ENCODE results near the gene PIR. TPM values are rescaled to one million over a fixed set of nuclear protein-coding genes. Genes with fewer than 3 reads are reported as not detected.

Gene PIR
- total RNA-seq, 4 donors from 2014 or later, result 4.4 to 24.4 (median 14.7) TPM

- Histone ChIP-seq H3K9me3 (no peaks in the 10 kb centered on the region), H3K27ac (no peak overlapping the region), H3K36me3 (no peaks in the 10 kb centered on the region), H3K27me3 (no peaks in the 10 kb centered on the region), H3K4me1 (no peaks in the 10 kb centered on the region), H3K4me3 (no peak overlapping the region)
- no peak for TF ChIP-seq POLR2AphosphoS5 (IDR thresholded peaks at IDR 0.05)
- no peak for DNase-seq (ENCODE audit: low spot score in 2 of 2)
- 79% methylated on average over 10 of the region's 10 CpGs for WGBS
These were observed 76.8 kb downstream of the PIR start for GRCh38 chrX:15416133-15416993.

DNA sequence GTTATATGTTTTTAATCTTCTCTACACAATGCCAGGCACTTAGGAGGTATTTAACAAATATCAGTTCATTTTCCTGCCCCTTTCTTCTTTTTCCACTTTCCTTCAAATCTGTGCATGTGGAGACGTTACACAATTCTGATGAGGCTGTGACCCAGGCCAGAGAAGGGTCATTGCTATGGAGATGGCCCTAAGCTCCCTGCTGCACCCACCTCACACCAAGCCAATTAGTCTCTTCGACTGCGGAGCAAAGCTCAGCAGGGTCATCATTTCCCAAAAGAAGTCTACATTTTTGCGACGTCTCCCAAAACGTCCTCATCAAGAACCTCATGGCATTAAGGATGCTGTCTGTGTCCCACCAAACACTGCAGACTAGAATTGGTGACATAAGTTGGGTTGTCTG lies 80.0 kb downstream of the PIR start:
- no peak for TF ChIP-seq POLR2A (IDR thresholded peaks at IDR 0.05)
- TF ChIP-seq POLR2AphosphoS5 (IDR thresholded peaks at IDR 0.05), result no peak
- TF ChIP-seq EP300 (IDR thresholded peaks at IDR 0.05), result no peak
- TF ChIP-seq CTCF (IDR thresholded peaks at IDR 0.05), result no peak
- Histone ChIP-seq H3K4me1 (no peaks in the 10 kb centered on the region), H3K27me3 (no peaks in the 10 kb centered on the region), H3K9me3 (no peaks in the 10 kb centered on the region), H3K4me3 (no peak overlapping the region), H3K36me3 (no peaks in the 10 kb centered on the region), H3K27ac (no peak overlapping the region)
- DNase-seq (ENCODE audit: low spot score in 2 of 2), result no peak
- 78% methylated on average over 6 of the region's 6 CpGs for WGBS

- H3K36me3 ChIP-seq, result no peaks in the 10 kb centered on the region
- no peaks in the 10 kb centered on the region for H3K27me3 ChIP-seq
- WGBS, result 52% methylated on average over 2 of the region's 2 CpGs
- no peak overlapping the region for H3K4me3 ChIP-seq
- TF ChIP-seq CTCF (IDR thresholded peaks at IDR 0.05), result no peak
- no peak for TF ChIP-seq POLR2AphosphoS5 (IDR thresholded peaks at IDR 0.05)
- no peak for TF ChIP-seq EP300 (IDR thresholded peaks at IDR 0.05)
- no peak for TF ChIP-seq POLR2A (IDR thresholded peaks at IDR 0.05)
- peaks cover under 1% of the 10 kb centered on the region for H3K4me1 ChIP-seq
- DNase-seq (ENCODE audit: low spot score in 2 of 2), result no peak
- H3K27ac ChIP-seq, result no peak overlapping the region
- no peaks in the 10 kb centered on the region for H3K9me3 ChIP-seq
These were observed 82.2 kb downstream of the PIR start for GRCh38 chrX:15410947-15411346.

- Histone ChIP-seq H3K4me1 (peaks cover 6% of the 10 kb centered on the region), H3K9me3 (no peaks in the 10 kb centered on the region), H3K27me3 (no peaks in the 10 kb centered on the region), H3K4me3 (no peak overlapping the region), H3K27ac (no peak overlapping the region), H3K36me3 (no peaks in the 10 kb centered on the region)
- no peak for DNase-seq (ENCODE audit: low spot score in 2 of 2)
- TF ChIP-seq EP300 (IDR thresholded peaks at IDR 0.05) (no peak), POLR2A (IDR thresholded peaks at IDR 0.05) (no peak), POLR2AphosphoS5 (IDR thresholded peaks at IDR 0.05) (no peak), CTCF (IDR thresholded peaks at IDR 0.05) (no peak)
These were observed 82.7 kb downstream of the PIR start for GRCh38 chrX:15410430-15410829.

- DNase-seq (ENCODE audit: low spot score in 2 of 2), result no peak
- Histone ChIP-seq H3K27me3 (no peaks in the 10 kb centered on the region), H3K4me3 (no peak overlapping the region), H3K36me3 (no peaks in the 10 kb centered on the region), H3K27ac (no peak overlapping the region), H3K9me3 (no peaks in the 10 kb centered on the region), H3K4me1 (peaks cover 8% of the 10 kb centered on the region)
- TF ChIP-seq POLR2AphosphoS5 (IDR thresholded peaks at IDR 0.05), result no peak
- no peak for TF ChIP-seq POLR2A (IDR thresholded peaks at IDR 0.05)
- no peak for TF ChIP-seq EP300 (IDR thresholded peaks at IDR 0.05)
- no peak for TF ChIP-seq CTCF (IDR thresholded peaks at IDR 0.05)
- WGBS, result 48% methylated on average over 3 of the region's 3 CpGs
These were observed 87.3 kb downstream of the PIR start for GRCh38 chrX:15405846-15406245.
